Panc1 (cell line): Measurements from ENCODE around the gene DHRSX. TPM values are rescaled to one million over a fixed set of nuclear protein-coding genes. Genes with fewer than 3 reads are reported as not detected.

Experiments used
- ATAC-seq: fragments of 200-7000 bp; cut with Tn5 transposase; 2 replicates; pipeline ENCODE4 v1.9.1; 2020; ENCODE audit warnings: mild to moderate bottlenecking, moderate library complexity
- BruUV-seq: library from RNA; stranded (reverse); fragments of 400-500 nt; replicated peaks from 2 replicates; lab custom pipeline; 2021; lab: Mats Ljungman, UMichigan
- CTCF ChIA-PET: fragments of 300-600 bp; sonication (Branson Sonifier 250); formaldehyde crosslinking; loops from one replicate; lab custom pipeline; 2022; ENCODE audit warnings: antibody characterized with exemption; lab: Charles Lee
- POLR2A ChIA-PET: fragments of 300-600 bp; sonication (Branson Sonifier 250); formaldehyde crosslinking; loops from one replicate; lab custom pipeline; 2022; ENCODE audit warnings: antibody characterized with exemption; lab: Charles Lee
- DNase-seq: peaks from one replicate; pipeline ENCODE4 v3.0.0-alpha.2; 2010; ENCODE audit warnings: low read depth, low spot score
- H3K27ac ChIP-seq: 2 replicates; pipeline ENCODE4 v1.5.1; 2011; ENCODE audit warnings: mild to moderate bottlenecking, low read length, inconsistent platforms
- H3K27me3 ChIP-seq: fragments of 200-500 bp; sonication (Bioruptor generic); 2 replicates; pipeline ENCODE4 v1.6.0; 2014; ENCODE audit warnings: low read length, inconsistent platforms; ENCODE audit not compliant: control insufficient read depth, insufficient read depth
- H3K36me3 ChIP-seq: fragments of 200-500 bp; sonication (Bioruptor generic); 2 replicates; pipeline ENCODE4 v1.5.1; 2014; ENCODE audit warnings: inconsistent platforms, mild to moderate bottlenecking, low read length, moderate library complexity; ENCODE audit not compliant: control insufficient read depth, insufficient read depth
- H3K4me1 ChIP-seq: 2 replicates; pipeline ENCODE4 v1.5.1; 2011; ENCODE audit warnings: inconsistent platforms, mild to moderate bottlenecking, low read length, moderate library complexity; ENCODE audit not compliant: control insufficient read depth, insufficient read depth
- H3K4me3 ChIP-seq, 2 experiments: 2 replicates each; pipeline ENCODE4 v1.5.1; 2011 to 2012; ENCODE audit warnings: low read depth in 2 of 2, low read length in 2 of 2, mild to moderate bottlenecking in 2 of 2, inconsistent platforms in 1 of 2, moderate library complexity in 1 of 2
- H3K9me3 ChIP-seq: fragments of 200-500 bp; sonication (Bioruptor generic); 2 replicates; pipeline ENCODE4 v1.5.1; 2014; ENCODE audit warnings: low read depth, mild to moderate bottlenecking, inconsistent platforms, low read length, moderate library complexity; ENCODE audit not compliant: control insufficient read depth, insufficient read depth
- POLR2AphosphoS5 ChIP-seq: IDR thresholded peaks from 2 replicates; pipeline ENCODE4 v1.6.1; 2012; ENCODE audit warnings: mild to moderate bottlenecking, low read depth, low read length, moderate library complexity
- SIN3A ChIP-seq: IDR thresholded peaks from 2 replicates; pipeline ENCODE4 v1.6.1; 2012; ENCODE audit warnings: low read depth, mild to moderate bottlenecking, low read length, moderate library complexity, borderline replicate concordance; ENCODE audit not compliant: insufficient read depth
- TCF7L2 ChIP-seq: IDR thresholded peaks from 2 replicates; pipeline ENCODE4 v1.6.1; 2011; ENCODE audit warnings: mild to moderate bottlenecking, low read depth, low read length, inconsistent platforms
- in situ Hi-C: cut with HindIII; loops from 2 replicates; pipeline ENCODE4 v1.10.0; 2016; ENCODE audit warnings: low sequenced_read_pairs, low pct_unique_long_range_greater_than_20kb
- intact Hi-C: fragments of 100-400 bp; cut with micrococcal nuclease; formaldehyde crosslinking; loops from one replicate; pipeline ENCODE4 v1.10.0; 2022; ENCODE audit not compliant: unreplicated experiment
- total RNA-seq: library from RNA; stranded (reverse); gene quantifications from one replicate; pipeline ENCODE4 v1.2.1, GENCODE V29; 2021; ENCODE audit not compliant: unreplicated experiment
- TF ChIP-seq, protein P1 (sequence below), 2 experiments: IDR thresholded peaks; 2 replicates each; pipeline ENCODE4 v1.6.1; 2011 to 2012; ENCODE audit warnings: low read depth in 2 of 2, control low read depth in 1 of 2, low read length in 1 of 2, mild to moderate bottlenecking in 1 of 2, moderate library complexity in 1 of 2; ENCODE audit not compliant: insufficient read depth in 1 of 2
- TF ChIP-seq, protein P2 (sequence below): fragments of 450-650 bp; IDR thresholded peaks from 2 replicates; pipeline ENCODE4 v1.5.1; 2017; ENCODE audit warnings: mild to moderate bottlenecking

Gene DHRSX
- total RNA-seq, 1 experiment from 2014 or later = 20.1 TPM

DNA sequence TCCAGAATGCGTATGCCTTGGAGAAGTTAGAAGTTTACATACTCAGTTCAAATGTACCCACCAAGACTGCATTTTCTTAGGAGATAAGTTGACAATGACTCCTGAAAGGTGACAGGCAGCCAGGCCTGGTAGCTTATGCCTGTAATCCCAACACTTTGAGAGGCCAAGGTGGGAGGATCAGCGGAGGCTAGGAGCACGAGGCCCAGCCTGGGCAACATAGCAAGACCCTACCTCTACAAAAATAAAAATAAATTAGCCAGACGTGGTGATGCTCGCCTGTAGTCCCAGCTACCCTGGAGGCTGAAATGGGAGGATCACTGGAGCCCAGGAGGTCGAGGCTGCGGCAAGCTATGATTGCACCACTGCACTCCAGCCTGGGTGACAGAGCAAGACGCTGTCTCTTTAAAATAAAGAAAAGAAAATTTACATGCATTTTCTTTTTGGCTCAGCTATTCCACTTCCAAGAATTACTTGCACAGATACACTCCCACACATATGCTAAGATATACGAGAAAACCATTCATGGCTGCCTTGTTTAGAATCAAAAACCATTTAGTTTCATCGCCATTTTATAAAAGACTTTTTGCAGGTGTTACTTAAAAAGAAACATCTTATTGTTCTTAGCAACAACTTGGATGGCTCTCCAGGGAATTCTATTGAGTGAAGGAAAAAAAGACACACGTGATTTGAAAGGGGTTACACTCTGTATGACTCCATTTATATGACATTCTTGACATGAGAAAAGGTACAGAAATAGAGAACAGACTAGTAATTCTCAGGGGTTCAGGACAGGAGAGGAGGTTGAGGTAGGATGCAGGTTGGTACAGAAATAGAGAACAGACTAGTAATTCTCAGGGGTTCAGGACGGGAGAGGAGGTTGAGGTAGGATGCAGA lies 66.3 kb downstream of the DHRSX start:
- Histone ChIP-seq H3K9me3 (no peaks in the 10 kb centered on the region), H3K27ac (no peak overlapping the region), H3K4me1 (no peaks in the 10 kb centered on the region), H3K27me3 (no peaks in the 10 kb centered on the region), H3K4me3 (no peak overlapping the region), H3K36me3 (no peaks in the 10 kb centered on the region)
- ChIA-PET POLR2A (no interaction called here), CTCF (no interaction called here)
- no peak for ATAC-seq
- no peak for DNase-seq
- no TSS peak for BruUV-seq
- TF ChIP-seq TCF7L2 = no peak
- TF ChIP-seq, protein P1, sequence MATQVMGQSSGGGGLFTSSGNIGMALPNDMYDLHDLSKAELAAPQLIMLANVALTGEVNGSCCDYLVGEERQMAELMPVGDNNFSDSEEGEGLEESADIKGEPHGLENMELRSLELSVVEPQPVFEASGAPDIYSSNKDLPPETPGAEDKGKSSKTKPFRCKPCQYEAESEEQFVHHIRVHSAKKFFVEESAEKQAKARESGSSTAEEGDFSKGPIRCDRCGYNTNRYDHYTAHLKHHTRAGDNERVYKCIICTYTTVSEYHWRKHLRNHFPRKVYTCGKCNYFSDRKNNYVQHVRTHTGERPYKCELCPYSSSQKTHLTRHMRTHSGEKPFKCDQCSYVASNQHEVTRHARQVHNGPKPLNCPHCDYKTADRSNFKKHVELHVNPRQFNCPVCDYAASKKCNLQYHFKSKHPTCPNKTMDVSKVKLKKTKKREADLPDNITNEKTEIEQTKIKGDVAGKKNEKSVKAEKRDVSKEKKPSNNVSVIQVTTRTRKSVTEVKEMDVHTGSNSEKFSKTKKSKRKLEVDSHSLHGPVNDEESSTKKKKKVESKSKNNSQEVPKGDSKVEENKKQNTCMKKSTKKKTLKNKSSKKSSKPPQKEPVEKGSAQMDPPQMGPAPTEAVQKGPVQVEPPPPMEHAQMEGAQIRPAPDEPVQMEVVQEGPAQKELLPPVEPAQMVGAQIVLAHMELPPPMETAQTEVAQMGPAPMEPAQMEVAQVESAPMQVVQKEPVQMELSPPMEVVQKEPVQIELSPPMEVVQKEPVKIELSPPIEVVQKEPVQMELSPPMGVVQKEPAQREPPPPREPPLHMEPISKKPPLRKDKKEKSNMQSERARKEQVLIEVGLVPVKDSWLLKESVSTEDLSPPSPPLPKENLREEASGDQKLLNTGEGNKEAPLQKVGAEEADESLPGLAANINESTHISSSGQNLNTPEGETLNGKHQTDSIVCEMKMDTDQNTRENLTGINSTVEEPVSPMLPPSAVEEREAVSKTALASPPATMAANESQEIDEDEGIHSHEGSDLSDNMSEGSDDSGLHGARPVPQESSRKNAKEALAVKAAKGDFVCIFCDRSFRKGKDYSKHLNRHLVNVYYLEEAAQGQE (IDR thresholded peaks at IDR 0.05; ENCODE audit: insufficient read depth in 1 of 2, low read depth in 2 of 2, low read length in 1 of 2) = no peak
- TF ChIP-seq SIN3A = no peak
- intact Hi-C loops = no loop called here
- in situ Hi-C loops = no loop called here

DNA sequence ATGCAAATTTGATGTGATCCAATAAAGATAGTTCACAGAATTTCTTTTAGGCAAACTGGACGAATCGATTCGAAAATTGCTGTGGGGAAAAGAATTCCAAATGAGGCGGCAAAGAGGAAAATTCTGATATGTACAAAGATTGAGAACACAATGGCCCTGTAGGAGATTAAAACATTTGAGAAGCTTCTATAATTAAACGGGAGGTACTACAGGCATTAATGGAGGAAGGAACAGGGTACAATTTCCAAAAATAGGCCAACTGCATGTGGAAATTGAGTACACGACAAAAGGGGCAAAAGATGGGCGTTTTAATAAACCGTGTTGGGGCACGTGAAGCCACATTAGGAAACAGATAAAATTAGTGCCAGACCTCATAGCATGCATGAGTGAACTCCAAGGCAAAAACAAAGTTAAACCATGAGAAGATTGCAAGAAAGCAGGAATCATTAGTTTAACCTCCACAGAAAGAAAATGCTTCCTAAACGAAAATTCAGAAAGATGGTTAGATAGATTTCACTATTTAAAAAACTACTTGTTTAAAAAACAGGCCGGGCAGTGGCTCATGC lies 68.4 kb downstream of the DHRSX start:
- POLR2A ChIA-PET = no interaction called here
- TF ChIP-seq POLR2AphosphoS5 (no peak), TCF7L2 (no peak)
- TF ChIP-seq, protein P2, sequence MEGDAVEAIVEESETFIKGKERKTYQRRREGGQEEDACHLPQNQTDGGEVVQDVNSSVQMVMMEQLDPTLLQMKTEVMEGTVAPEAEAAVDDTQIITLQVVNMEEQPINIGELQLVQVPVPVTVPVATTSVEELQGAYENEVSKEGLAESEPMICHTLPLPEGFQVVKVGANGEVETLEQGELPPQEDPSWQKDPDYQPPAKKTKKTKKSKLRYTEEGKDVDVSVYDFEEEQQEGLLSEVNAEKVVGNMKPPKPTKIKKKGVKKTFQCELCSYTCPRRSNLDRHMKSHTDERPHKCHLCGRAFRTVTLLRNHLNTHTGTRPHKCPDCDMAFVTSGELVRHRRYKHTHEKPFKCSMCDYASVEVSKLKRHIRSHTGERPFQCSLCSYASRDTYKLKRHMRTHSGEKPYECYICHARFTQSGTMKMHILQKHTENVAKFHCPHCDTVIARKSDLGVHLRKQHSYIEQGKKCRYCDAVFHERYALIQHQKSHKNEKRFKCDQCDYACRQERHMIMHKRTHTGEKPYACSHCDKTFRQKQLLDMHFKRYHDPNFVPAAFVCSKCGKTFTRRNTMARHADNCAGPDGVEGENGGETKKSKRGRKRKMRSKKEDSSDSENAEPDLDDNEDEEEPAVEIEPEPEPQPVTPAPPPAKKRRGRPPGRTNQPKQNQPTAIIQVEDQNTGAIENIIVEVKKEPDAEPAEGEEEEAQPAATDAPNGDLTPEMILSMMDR = no peak
- TF ChIP-seq, protein P1 (IDR thresholded peaks at IDR 0.05; ENCODE audit: insufficient read depth in 1 of 2, low read depth in 2 of 2, low read length in 1 of 2) = no peak
- DNase-seq (no peak), ATAC-seq (no peak)
- no peaks in the 10 kb centered on the region for H3K9me3 ChIP-seq
- H3K4me1 ChIP-seq = no peaks in the 10 kb centered on the region
- no peaks in the 10 kb centered on the region for H3K36me3 ChIP-seq
- in situ Hi-C loops = no loop called here
- intact Hi-C loops = no loop called here
- no TSS peak for BruUV-seq
- CTCF ChIA-PET = no interaction called here
- no peak overlapping the region for H3K27ac ChIP-seq
- H3K4me3 ChIP-seq = no peak overlapping the region
- H3K27me3 ChIP-seq = no peaks in the 10 kb centered on the region
